HL-60 (cell line): Measurements from ENCODE around the gene B3GNT9.
A peak's percentile ranks its signal among the peaks of the same experiment; 100 is the strongest.

Experiments
- DNase-seq, 2 experiments: peaks; one replicate each; pipeline ENCODE4 v3.0.0-alpha.2; 2010 to 2020; ENCODE audit warnings: low read depth in 1 of 2, low spot score in 1 of 2
- H3K27ac ChIP-seq: fragments of 250-450 bp; sonication (Bioruptor Pico); replicated peaks from 2 replicates; pipeline ENCODE4 v1.5.1; 2020; ENCODE audit warnings: mild to moderate bottlenecking, moderate library complexity
- H3K27me3 ChIP-seq: fragments of 250-450 bp; sonication (Bioruptor Pico); 2 replicates; pipeline ENCODE4 v1.5.1; 2021; ENCODE audit warnings: mild to moderate bottlenecking, moderate library complexity; ENCODE audit not compliant: insufficient read depth, poor library complexity, severe bottlenecking
- H3K4me3 ChIP-seq: replicated peaks from 2 replicates; pipeline ENCODE4 v1.5.1; 2011; ENCODE audit warnings: mild to moderate bottlenecking, control low read depth, low read length; ENCODE audit not compliant: insufficient read depth
- CTCF ChIP-seq: IDR thresholded peaks from one replicate; pipeline ENCODE4 v1.5.1; 2011; ENCODE audit warnings: low read length, control low read depth, inconsistent platforms; ENCODE audit not compliant: insufficient read depth
- GABPA ChIP-seq: IDR thresholded peaks from 2 replicates; pipeline ENCODE4 v1.6.1; 2012; ENCODE audit warnings: low read depth
- POLR2AphosphoS5 ChIP-seq: IDR thresholded peaks from 2 replicates; pipeline ENCODE4 v1.6.1; 2012; ENCODE audit warnings: low read depth
- REST ChIP-seq: IDR thresholded peaks from 2 replicates; pipeline ENCODE4 v1.6.1; 2012; ENCODE audit warnings: low read depth; ENCODE audit not compliant: insufficient replicate concordance
- SPI1 ChIP-seq: IDR thresholded peaks from 2 replicates; pipeline ENCODE4 v1.6.1; 2012; ENCODE audit warnings: low read depth, mild to moderate bottlenecking, borderline replicate concordance

The B3GNT9 gene

DNA sequence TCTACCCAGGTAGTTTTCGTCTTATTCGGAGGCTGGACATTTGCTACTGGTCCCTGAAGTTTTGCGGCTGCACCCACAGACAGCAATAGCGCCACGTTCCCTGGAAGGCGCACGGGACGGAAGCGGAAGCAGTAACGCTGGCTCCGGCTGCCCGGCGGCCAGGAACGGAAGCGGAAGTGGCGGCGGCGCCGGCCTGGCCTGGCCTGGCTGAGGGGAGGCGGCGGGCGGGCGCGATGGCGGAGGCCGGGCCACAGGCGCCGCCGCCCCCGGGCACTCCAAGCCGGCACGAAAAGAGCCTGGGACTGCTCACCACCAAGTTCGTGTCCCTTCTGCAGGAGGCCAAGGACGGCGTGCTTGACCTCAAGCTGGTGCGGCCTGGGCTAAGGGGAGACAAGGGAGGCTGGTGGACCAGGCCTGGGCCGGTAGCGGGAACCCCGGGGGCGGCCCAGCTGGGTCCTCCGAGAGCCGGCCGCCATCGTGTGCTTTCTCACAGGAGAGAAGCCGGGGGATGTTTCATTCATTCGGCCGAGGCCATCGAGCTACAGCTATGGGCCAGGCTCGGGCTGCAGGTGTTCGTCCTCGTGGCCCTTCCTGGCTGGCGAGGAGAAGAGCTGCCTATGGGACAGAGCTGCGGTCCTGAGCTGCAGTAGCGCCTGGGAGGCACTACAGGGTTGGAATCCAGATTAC lies 41.3 kb upstream of the B3GNT9 start, which contains the start of gene E2F4:
TSS of gene E2F4 (plus strand) at position 161 of the 687 bp plus-strand sequence. CDS start at position 234, 73 bp downstream.
- TF ChIP-seq GABPA (peak; percentile 90), REST (no peak), POLR2AphosphoS5 (peak; percentile 47), CTCF (no peak), SPI1 (peak; percentile 88)
- DNase-seq = peak; percentile 89 to 93
- Histone ChIP-seq H3K27me3 (no peaks in the 10 kb centered on the region), H3K4me3 (peak within 1 kb of the TSS; percentile 98), H3K27ac (peak within 1 kb of the TSS; percentile 86)

DNA sequence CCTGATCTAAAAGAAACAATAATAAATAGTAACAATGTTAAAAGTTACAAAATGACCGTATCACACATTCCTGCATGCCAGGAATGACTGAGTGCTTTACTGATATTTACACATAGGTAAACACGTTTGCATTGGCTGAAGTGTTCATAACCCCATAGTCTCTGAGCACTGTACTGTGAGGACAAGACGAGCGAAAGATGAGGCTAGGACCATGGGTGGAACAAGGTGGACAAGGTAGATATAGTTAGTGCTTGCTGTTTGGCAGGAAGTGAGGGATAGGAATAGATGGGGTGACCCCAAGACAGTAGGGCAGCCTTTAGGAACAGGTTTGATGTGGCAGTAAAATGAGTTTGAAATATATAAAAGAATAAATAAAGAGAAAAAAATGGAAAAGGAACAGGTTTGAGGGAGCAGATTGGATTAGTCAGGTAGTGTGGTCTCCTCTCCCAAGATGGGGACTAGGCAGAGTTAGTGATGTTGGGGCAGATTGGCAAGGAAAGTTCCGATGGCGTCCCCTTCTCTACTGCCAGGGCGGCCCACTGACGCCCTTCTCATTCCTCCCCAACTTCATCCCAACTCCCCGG lies 40.7 kb upstream of the B3GNT9 start:
- no peaks in the 10 kb centered on the region for H3K27me3 ChIP-seq
- TF ChIP-seq POLR2AphosphoS5 (no peak), REST (no peak), GABPA (no peak), CTCF (no peak), SPI1 (no peak)
- no peak for DNase-seq
- no peak overlapping the region for H3K27ac ChIP-seq
- H3K4me3 ChIP-seq = peak overlapping the region; percentile 98

GRCh38 chr16:67190448-67191399 lies 39.9 kb upstream of the B3GNT9 start:
- no peaks in the 10 kb centered on the region for H3K27me3 ChIP-seq
- no peak overlapping the region for H3K4me3 ChIP-seq
- no peak overlapping the region for H3K27ac ChIP-seq
- no peak for TF ChIP-seq SPI1
- TF ChIP-seq POLR2AphosphoS5 = no peak
- TF ChIP-seq CTCF = no peak
- no peak for TF ChIP-seq REST
- TF ChIP-seq GABPA = no peak
- no peak for DNase-seq
